GM21360 (cell line): ENCODE measurements around the gene HAUS3.
"Not testable (repeated sequence)": the region's sequence is repeated elsewhere in the genome, so short reads cannot be mapped to it uniquely, and the experiment has no call there.

Experiments used
- ATAC-seq: cut with Tn5 transposase; IDR thresholded peaks from one replicate; pipeline ENCODE4 v1.9.1; 2021; ENCODE audit warnings: mild to moderate bottlenecking, moderate library complexity; ENCODE audit not compliant: unreplicated experiment

Gene HAUS3

GRCh38 chr4:2275546-2276251 is 33.8 kb upstream of the HAUS3 start:
- ATAC-seq = no peak

GRCh38 chr4:2275044-2275397 is 33.1 kb upstream of the HAUS3 start:
- not testable (repeated sequence) for ATAC-seq

GRCh38 chr4:2274320-2275043 is 32.6 kb upstream of the HAUS3 start:
- no peak for ATAC-seq

- no peak for ATAC-seq
Observed at GRCh38 chr4:2273657-2274319, 31.9 kb upstream of the HAUS3 start.

- no peak for ATAC-seq
Observed at GRCh38 chr4:2273221-2273620, 31.3 kb upstream of the HAUS3 start.

- no peak for ATAC-seq
Observed at GRCh38 chr4:2272828-2273120, 30.9 kb upstream of the HAUS3 start.

- no peak for ATAC-seq
Observed at GRCh38 chr4:2272026-2272827, 30.3 kb upstream of the HAUS3 start.

GRCh38 chr4:2271279-2272025 is 29.5 kb upstream of the HAUS3 start:
- ATAC-seq = no peak

- ATAC-seq = no peak
Observed at GRCh38 chr4:2270341-2271165, 28.6 kb upstream of the HAUS3 start.

- no peak for ATAC-seq
Observed at GRCh38 chr4:2269618-2270163, 27.8 kb upstream of the HAUS3 start.

GRCh38 chr4:2269206-2269531 is 27.2 kb upstream of the HAUS3 start:
- ATAC-seq = no peak

- no peak for ATAC-seq
Observed at GRCh38 chr4:2268357-2269205, 26.7 kb upstream of the HAUS3 start.

- ATAC-seq = no peak
Observed at GRCh38 chr4:2267841-2268240, 25.9 kb upstream of the HAUS3 start.

GRCh38 chr4:2267320-2267811 is 25.4 kb upstream of the HAUS3 start:
- no peak for ATAC-seq

- ATAC-seq = no peak
Observed at GRCh38 chr4:2266821-2267220, 24.9 kb upstream of the HAUS3 start.

GRCh38 chr4:2266181-2266580 is 24.3 kb upstream of the HAUS3 start:
- no peak for ATAC-seq

GRCh38 chr4:2265113-2266110 is 23.5 kb upstream of the HAUS3 start:
- no peak for ATAC-seq
